ENCODE results near the gene CHRDL1. TPM values are rescaled to one million over a fixed set of nuclear protein-coding genes. Genes with fewer than 3 reads are reported as not detected.
"Not testable (repeated sequence)": the region's sequence is repeated elsewhere in the genome, so short reads cannot be mapped to it uniquely, and the experiment has no call there.

Gene CHRDL1
- total RNA-seq, 1 donor from 2014 or later: not detected

- intact Hi-C loops (cut with micrococcal nuclease): loop anchor here (1.0 kb wide), 1 partner anchor 215 kb away; no protein-coding TSS in a partner anchor
Observed at GRCh38 chrX:110665223-110666002, 130.2 kb downstream of the CHRDL1 start.

GRCh38 chrX:110657073-110657472, 138.5 kb downstream of the CHRDL1 start:
- intact Hi-C loops (cut with micrococcal nuclease): no loop called here

- intact Hi-C loops (cut with micrococcal nuclease): not testable (repeated sequence)
Observed at GRCh38 chrX:110654280-110654679, 141.3 kb downstream of the CHRDL1 start.

- intact Hi-C loops (cut with micrococcal nuclease): no loop called here
Observed at GRCh38 chrX:110646386-110646785, 149.2 kb downstream of the CHRDL1 start.

Measured in T-helper 1 cell treated with Interleukin-12 subunit alpha and Interleukin-12 subunit beta and Interleukin-4 antibody, amounts not matched to agents 30 ng/mL and 1 ng/mL, for 36 hours (primary cell).